Osteocyte (in vitro differentiated cells): ENCODE results near the gene ZNF195. TPM values are rescaled to one million over a fixed set of nuclear protein-coding genes. Genes with fewer than 3 reads are reported as not detected.

ENCODE experiments used
- total RNA-seq: library from RNA; stranded (reverse); gene quantifications from 2 replicates; pipeline ENCODE4 v1.2.1, GENCODE V29; 2021

The ZNF195 gene
- total RNA-seq, 1 donor from 2014 or later: 18.5 TPM

Other genes with a start within 250 kb of the ZNF195 start
- gene OSBPL5, start 213.8 kb downstream of the ZNF195 start, total RNA-seq: 47.7 and 47.9 TPM in 2 replicates
- gene MRGPRG, start 160.3 kb downstream of the ZNF195 start, total RNA-seq: not detected in 2 replicates
- gene MRGPRE, start 146.7 kb downstream of the ZNF195 start, total RNA-seq: not detected in 2 replicates